ENCODE measurements around the gene DAB2IP.

DNA sequence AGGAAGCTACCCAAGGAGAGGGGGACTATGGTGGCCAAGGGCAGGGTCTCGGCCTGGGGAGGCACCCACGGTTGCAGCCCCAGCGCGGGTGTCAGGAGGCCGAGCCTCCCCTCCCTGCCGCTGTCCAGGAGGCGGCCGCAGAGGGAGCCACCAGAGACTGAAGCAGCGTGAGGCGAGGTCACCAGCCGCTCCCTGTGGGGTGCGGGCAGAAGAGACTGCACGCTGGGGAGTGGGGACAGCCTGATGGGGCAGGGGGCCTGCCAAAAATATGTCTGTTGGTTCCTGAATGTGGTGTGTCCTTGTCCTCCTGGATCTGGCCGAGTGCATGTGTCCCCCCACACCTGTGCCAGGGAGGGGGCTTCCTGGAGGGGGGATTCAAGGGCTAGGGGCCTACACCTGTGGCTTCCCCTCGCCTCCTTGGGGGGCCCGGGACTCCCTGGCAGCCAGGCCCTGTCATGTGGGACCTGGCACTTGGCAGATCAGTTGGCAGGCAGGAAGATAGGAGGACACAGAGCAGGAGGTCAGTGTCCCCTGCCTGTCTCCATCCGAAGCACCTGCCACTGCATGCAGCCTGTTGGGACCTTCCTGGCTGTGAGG, 131.2 kb downstream of the DAB2IP start:
- TF ChIP-seq BHLHE40 (IDR thresholded peaks at IDR 0.05; ENCODE audit: borderline replicate concordance) (no peak), FOXA1 (IDR thresholded peaks at IDR 0.05) (no peak), ARNT (IDR thresholded peaks at IDR 0.05) (no peak)
